Pancreas (tissue), 10 donors: ENCODE data around the gene CLDN2. TPM values are rescaled to one million over a fixed set of nuclear protein-coding genes. Genes with fewer than 3 reads are reported as not detected.

Experiments used
- ATAC-seq, 4 donors: fragments of 200-7000 bp; cut with Tn5 transposase; one replicate each; pipeline versions ENCODE4 v1.8.0 to v1.9.1; 2020; ENCODE audit warnings: mild to moderate bottlenecking in 4 of 4, moderate library complexity in 4 of 4
- DNase-seq, 6 donors: peaks; one replicate each; pipeline ENCODE4 v3.0.0-alpha.2; 2020
- FAIRE-seq: peaks from 2 replicates; lab custom pipeline; 2012; peaks lifted over from hg19 to GRCh38; lab: Jason Lieb, UNC
- H3K27ac ChIP-seq, 4 donors: fragments of 200-600 bp; sonication (generic); 1 replicate in 3 of 4; 2 replicates in 1 of 4; pipeline versions ENCODE4 v1.5.0 to v1.8.0; 2020
- H3K27me3 ChIP-seq, 4 donors: fragments of 200-600 bp; one replicate each; pipeline ENCODE4 v1.8.0; 2021
- H3K36me3 ChIP-seq, 3 donors: fragments of 200-600 bp; sonication (generic) in 1 of 3; one replicate each; pipeline versions ENCODE4 v1.5.0 to v1.8.0; 2020 to 2021
- H3K4me1 ChIP-seq, 3 donors: fragments of 200-600 bp; one replicate each; pipeline ENCODE4 v1.8.0; 2021
- H3K4me3 ChIP-seq, 4 donors: fragments of 200-600 bp; sonication (generic) in 2 of 4; one replicate each; pipeline versions ENCODE4 v1.5.0 to v1.8.0; 2020 to 2021
- H3K9me3 ChIP-seq, 4 donors: fragments of 200-600 bp; one replicate each; pipeline ENCODE4 v1.8.0; 2021
- WGBS, 2 donors: extraction: QIAGEN DNeasy Blood & Tissue Kit; methylation state at CpG; one replicate each; pipeline ENCODE4 v1.1.7; 2013; 5-methylcytosine and 5-hydroxymethylcytosine counted together
- intact Hi-C, 3 donors: fragments of 100-400 bp; cut with DNase I; formaldehyde crosslinking; loops; one replicate each; pipeline versions ENCODE4 v1.11.1 to v1.14.2; 2022
- polyA plus RNA-seq, 2 donors: library from polyadenylated mRNA; stranded (reverse); fragments of 200-250 nt; gene quantifications; one replicate each; pipeline ENCODE4 v1.2.3, GENCODE V29; 2013
- total RNA-seq, 6 donors: library from RNA; stranded (reverse); fragmentation: NEBNext Ultra II Directional in 4 of 6; extraction: Animal tissue kit (Norgen Biotek cat#: 25700) in 4 of 6; gene quantifications; one replicate each; pipeline versions ENCODE4 v1.2.1 to v1.2.4, GENCODE V29; 2021 to 2023
- TF ChIP-seq, protein P1 (sequence below), 4 donors: fragments of 200-600 bp; sonication (generic) in 3 of 4; IDR thresholded peaks; one replicate each; pipeline versions ENCODE4 v1.5.0 to v1.8.0; 2021; ENCODE audit warnings: antibody characterized with exemption in 4 of 4
- donor health status: healthy with polysubstance abuse.
- donor health status: DM: no; HTN: no; CAD: no; lungs with moderate emphysema.
- donor health status: DM: no; HTN: no; CAD: no.
- donor health status: control.
- donor health status: control.
- donor health status: Bipolar disorder and iron deficiency.
- donor health status: DM: yes; HTN: yes; CAD: no.
- donor health status: DM: no; HTN: no; CAD: no.
- donor health status: DM: no; HTN: no; CAD: no.
- donor health status: DM: yes; HTN: yes; CAD: no.

The CLDN2 gene
- total and polyA plus RNA-seq, 8 donors, result 1.4 to 29.3 (median 3.9) TPM

DNA sequence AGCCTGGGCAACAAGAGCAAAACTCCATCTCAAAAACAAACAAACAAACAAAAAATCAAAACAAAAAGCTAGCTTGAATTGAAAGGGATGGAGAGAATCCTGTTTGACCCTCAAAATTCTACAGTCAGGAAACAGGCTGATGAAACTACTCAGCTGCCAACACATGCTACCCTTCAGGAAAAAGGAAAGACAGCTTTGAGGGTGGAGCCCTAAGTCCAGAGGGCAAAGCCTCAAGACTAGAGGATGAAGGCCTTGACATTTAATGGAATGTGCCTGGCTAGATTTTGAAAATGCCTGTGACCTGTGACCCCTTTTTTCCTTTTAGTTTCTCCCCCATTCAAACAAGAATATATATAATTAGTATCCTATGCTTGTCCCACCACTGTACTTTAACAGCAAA lies 52.7 kb downstream of the CLDN2 start:
- Histone ChIP-seq H3K4me3 (no peak overlapping the region), H3K36me3 (no peaks in the 10 kb centered on the region), H3K27me3 (no peaks in the 10 kb centered on the region), H3K9me3 (no peaks in the 10 kb centered on the region), H3K4me1 (no peaks in the 10 kb centered on the region), H3K27ac (no peak overlapping the region)
- no peak for FAIRE-seq
- TF ChIP-seq, protein P1, sequence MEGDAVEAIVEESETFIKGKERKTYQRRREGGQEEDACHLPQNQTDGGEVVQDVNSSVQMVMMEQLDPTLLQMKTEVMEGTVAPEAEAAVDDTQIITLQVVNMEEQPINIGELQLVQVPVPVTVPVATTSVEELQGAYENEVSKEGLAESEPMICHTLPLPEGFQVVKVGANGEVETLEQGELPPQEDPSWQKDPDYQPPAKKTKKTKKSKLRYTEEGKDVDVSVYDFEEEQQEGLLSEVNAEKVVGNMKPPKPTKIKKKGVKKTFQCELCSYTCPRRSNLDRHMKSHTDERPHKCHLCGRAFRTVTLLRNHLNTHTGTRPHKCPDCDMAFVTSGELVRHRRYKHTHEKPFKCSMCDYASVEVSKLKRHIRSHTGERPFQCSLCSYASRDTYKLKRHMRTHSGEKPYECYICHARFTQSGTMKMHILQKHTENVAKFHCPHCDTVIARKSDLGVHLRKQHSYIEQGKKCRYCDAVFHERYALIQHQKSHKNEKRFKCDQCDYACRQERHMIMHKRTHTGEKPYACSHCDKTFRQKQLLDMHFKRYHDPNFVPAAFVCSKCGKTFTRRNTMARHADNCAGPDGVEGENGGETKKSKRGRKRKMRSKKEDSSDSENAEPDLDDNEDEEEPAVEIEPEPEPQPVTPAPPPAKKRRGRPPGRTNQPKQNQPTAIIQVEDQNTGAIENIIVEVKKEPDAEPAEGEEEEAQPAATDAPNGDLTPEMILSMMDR (IDR thresholded peaks at IDR 0.05), result no peak
- intact Hi-C loops, result no loop called here
- ATAC-seq, result no peak
- DNase-seq, result no peak

DNA sequence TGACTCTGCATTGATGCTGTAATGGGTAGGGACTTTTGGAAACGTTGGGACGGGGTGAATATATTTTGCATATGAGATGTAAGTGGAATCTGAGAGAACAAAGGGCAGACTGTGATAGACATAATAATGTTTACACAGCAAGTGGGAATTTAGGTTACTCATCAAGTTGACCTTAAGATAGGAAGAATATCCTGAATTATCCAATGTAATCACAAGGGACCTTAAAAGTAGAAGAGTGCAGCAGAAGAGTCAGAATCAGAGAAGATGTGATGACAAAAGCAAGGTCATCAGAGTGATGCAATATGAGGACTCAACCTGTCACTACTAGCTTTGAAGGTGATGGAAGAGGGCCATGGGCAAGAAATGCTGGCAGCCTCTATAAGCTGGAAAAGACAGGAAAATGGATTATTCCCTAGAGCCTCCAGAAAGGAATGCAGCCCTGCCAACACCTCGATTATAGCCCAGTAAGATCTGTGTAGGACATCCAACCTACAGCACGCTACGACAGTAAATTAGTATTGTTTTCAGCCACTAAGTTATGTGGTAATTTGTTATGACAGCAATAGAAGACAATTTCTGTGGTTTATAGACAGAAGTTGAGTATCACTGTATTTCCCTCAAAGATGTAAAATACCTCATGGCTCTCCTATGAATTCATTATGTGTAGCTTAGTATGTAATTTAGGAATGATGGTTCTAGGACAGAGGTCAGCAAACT lies 53.4 kb downstream of the CLDN2 start:
- ATAC-seq, result no peak
- no peak overlapping the region for H3K27ac ChIP-seq
- WGBS, 2 donors, result 60 to 70% methylated on average over 5 of the region's 5 CpGs
- TF ChIP-seq, protein P1 (IDR thresholded peaks at IDR 0.05), result no peak
- no peaks in the 10 kb centered on the region for H3K9me3 ChIP-seq
- H3K4me3 ChIP-seq, result no peak overlapping the region
- H3K4me1 ChIP-seq, result no peaks in the 10 kb centered on the region
- no peaks in the 10 kb centered on the region for H3K36me3 ChIP-seq
- no peak for FAIRE-seq
- DNase-seq, result no peak
- intact Hi-C loops, result no loop called here
- H3K27me3 ChIP-seq, result no peaks in the 10 kb centered on the region

DNA sequence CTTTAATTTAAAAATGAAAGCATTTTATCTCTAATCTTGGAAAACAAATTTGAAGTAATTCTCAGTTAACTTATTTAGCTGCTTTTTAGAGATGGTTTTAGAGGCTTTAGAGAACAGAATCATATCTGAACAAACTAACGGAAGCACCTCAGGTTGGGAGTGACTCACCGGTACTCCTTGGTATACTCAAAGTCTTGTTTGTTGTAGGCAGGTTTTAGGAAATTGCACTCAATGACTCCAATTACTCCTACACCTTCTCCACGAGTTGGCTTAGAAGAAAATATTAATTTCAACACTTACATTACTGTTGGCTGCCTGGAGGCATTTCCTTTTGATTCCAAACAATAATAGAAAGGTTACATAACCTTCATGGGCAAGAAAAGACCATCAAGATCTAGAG lies 56.2 kb downstream of the CLDN2 start:
- Histone ChIP-seq H3K9me3 (no peaks in the 10 kb centered on the region), H3K27me3 (peaks cover 0 to 6% (median 0%) of the 10 kb centered on the region in 4 donors), H3K4me1 (no peaks in the 10 kb centered on the region), H3K4me3 (no peak overlapping the region), H3K36me3 (no peaks in the 10 kb centered on the region), H3K27ac (no peak overlapping the region)
- TF ChIP-seq, protein P1 (IDR thresholded peaks at IDR 0.05), result no peak
- WGBS, 2 donors, result 77 to 86% methylated on average over 3 of the region's 3 CpGs
- ATAC-seq (no peak), FAIRE-seq (no peak), DNase-seq (no peak)
- intact Hi-C loops, result no loop called here

Other genes starting within 250 kb of the CLDN2 start
- gene RNF128, start 193.7 kb upstream of the CLDN2 start, total RNA-seq, result 10 to 100 TPM in 4 of 6 donors, 1 to 10 TPM in 2; 9.5 to 17.0 (median 12.7) TPM
- gene RNF128, start 193.7 kb upstream of the CLDN2 start, polyA plus RNA-seq, result 10 to 100 TPM in 1 of 2 donors, 1 to 10 TPM in 1; 5.9 to 19.8 TPM
- 1 to 10 TPM; 3.8 to 8.9 (median 8.0) TPM for gene TBC1D8B, start 117.7 kb upstream of the CLDN2 start, total RNA-seq
- 1 to 10 TPM; 3.4 to 4.9 TPM for gene TBC1D8B, start 117.7 kb upstream of the CLDN2 start, polyA plus RNA-seq
- not detected for gene RIPPLY1, start 17.1 kb upstream of the CLDN2 start, total RNA-seq
- under 1 TPM in 1 of 2 donors, not detected in 1; 0.23 TPM for gene RIPPLY1, start 17.1 kb upstream of the CLDN2 start, polyA plus RNA-seq
- 10 to 100 TPM in 4 of 6 donors, 1 to 10 TPM in 2; 8.9 to 12.6 (median 10.4) TPM for gene MORC4, start 79.8 kb downstream of the CLDN2 start, total RNA-seq
- 1 to 10 TPM; 5.4 to 5.7 TPM for gene MORC4, start 79.8 kb downstream of the CLDN2 start, polyA plus RNA-seq
- gene RBM41, start 198.4 kb downstream of the CLDN2 start, total RNA-seq, result 10 to 100 TPM in 1 of 6 donors, 1 to 10 TPM in 5; 4.1 to 11.7 (median 7.9) TPM
- gene RBM41, start 198.4 kb downstream of the CLDN2 start, polyA plus RNA-seq, result 1 to 10 TPM; 3.7 to 6.0 TPM